GM18873 (cell line): ENCODE measurements around the gene MOK.

ENCODE experiments used
- ATAC-seq: cut with Tn5 transposase; IDR thresholded peaks from one replicate; pipeline ENCODE4 v1.9.1; 2021; ENCODE audit warnings: mild to moderate bottlenecking, moderate library complexity, moderate number of reproducible peaks; ENCODE audit not compliant: unreplicated experiment, low FRiP score

MOK gene

DNA sequence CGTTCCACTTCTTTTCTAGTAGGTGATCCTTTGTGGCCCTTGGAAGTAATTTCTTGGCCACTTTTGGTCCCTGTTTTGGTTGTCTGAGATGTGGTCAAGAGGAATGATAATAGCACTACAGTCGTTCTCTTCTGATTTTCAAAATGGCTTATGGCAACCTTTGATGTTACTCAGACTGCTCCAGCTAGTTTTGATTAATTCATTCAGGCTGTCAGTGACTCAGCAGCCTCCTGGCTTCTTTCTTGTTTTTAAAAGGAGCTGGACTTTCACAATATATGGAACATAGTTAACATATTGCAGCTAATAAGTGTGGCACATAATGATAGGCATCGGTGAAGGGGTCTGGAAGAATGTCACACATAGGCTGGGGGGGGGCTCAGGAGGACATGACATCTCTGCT, 117.9 kb downstream of the MOK start:
- ATAC-seq = no peak

DNA sequence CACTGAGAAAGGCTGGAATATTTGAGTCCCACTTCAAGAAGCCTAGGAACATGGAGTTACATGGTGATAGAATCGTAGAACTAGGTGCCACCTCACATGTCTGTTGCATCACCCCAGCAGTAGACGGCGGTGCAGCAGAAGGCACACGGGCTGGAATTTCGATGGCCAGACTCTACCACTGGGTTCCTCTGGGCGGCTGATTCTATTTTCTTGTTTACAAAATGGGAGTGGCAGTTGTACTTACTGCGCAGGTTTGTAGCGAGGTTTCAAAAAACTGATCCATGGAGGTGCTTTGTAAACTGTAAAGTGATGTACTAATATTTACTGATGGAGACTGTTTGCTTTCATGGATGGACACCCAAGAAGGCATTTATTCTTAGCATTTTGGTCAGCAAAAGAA, 119.6 kb downstream of the MOK start:
- no peak for ATAC-seq

GRCh38 chr14:102184316-102185035, 120.5 kb downstream of the MOK start:
- no peak for ATAC-seq

DNA sequence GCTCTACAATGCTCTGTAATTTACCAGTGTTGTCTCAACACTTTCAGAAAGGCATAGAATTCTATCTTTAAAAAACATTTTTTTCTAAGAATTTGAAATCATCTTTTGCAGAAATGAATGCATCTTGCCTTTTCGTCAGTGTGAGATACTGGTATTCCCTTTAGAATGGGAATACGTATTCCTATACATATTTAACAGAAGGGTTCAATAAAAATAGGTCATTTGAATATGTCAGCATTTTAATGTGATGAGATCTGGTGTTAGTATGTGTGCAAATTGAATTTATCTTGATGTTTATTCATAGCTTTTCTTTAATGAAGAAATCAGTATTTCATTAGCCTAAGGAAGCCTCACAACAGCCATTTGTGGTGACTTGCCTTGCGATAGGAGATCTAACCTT, 121.1 kb downstream of the MOK start:
- ATAC-seq = no peak

GRCh38 chr14:102182936-102183619, 121.9 kb downstream of the MOK start:
- ATAC-seq = no peak

DNA sequence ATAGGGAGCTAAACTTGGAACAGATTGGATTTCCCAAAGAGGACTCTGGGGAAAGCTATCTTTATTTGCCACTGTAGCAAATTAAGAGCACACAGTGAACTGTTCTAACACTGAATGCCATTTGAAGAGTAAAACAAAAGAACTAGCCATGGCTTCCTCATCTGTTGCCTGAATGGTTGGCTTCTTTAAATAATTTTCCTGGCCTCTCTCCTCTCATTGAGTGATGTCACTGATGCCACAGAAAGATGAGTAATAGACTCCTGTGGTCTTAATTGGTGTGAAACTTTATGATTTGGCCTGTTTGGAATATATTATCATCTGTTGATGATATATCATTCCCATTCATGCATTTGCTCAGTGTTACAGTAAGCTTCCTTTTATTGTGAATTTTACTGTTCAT, 122.8 kb downstream of the MOK start:
- no peak for ATAC-seq

DNA sequence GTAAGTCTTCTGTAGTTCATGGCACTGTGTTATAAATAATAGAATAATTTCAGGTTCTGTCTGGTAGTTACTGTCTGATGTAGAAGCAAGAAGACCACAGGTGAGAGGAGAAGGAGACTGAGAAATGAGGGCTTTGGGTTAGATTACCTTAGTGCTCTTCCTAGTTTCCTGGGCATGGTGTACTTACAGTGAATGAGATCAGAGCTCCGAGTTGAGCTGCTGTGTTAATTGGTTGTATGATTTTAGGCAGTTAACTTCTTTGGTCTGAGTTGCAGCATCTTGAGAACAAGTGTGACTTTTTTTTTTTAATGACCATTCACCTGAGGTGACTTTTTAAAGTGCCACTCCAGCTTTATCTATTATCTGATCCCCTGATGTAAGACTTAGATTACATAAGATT, 123.8 kb downstream of the MOK start:
- ATAC-seq = no peak

- no peak for ATAC-seq
Observed at GRCh38 chr14:102180248-102180998, 124.5 kb downstream of the MOK start.
